ENCODE measurements around the gene LDB2.

DNA sequence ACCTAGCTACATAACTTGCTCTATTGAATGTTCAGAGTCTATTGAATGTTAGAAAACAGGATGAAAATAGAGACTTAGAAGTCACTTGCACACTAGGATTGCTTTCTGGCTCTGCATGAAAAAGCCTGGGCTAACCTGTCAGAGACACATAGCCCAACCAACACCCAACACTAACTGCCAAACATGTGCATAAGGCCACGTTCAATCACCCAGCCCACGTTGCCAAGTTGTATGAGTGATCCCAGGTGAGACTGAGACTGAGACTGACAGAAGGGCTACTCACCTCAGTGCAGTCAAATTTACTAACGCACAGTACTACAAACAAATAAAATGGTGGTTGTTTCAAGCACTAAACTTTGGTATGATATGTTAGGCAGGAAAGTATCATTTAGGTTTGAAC is 61.0 kb downstream of the LDB2 start:
- TF ChIP-seq, protein P1, sequence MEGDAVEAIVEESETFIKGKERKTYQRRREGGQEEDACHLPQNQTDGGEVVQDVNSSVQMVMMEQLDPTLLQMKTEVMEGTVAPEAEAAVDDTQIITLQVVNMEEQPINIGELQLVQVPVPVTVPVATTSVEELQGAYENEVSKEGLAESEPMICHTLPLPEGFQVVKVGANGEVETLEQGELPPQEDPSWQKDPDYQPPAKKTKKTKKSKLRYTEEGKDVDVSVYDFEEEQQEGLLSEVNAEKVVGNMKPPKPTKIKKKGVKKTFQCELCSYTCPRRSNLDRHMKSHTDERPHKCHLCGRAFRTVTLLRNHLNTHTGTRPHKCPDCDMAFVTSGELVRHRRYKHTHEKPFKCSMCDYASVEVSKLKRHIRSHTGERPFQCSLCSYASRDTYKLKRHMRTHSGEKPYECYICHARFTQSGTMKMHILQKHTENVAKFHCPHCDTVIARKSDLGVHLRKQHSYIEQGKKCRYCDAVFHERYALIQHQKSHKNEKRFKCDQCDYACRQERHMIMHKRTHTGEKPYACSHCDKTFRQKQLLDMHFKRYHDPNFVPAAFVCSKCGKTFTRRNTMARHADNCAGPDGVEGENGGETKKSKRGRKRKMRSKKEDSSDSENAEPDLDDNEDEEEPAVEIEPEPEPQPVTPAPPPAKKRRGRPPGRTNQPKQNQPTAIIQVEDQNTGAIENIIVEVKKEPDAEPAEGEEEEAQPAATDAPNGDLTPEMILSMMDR (IDR thresholded peaks at IDR 0.05) = no peak
- TF ChIP-seq POLR2A (IDR thresholded peaks at IDR 0.05) (no peak), EP300 (IDR thresholded peaks at IDR 0.05) (no peak)

All from tibial nerve (tissue), 4 donors.